Stimulated activated naive CD4-positive, alpha-beta T cell treated with Interleukin-2 at 50 U/mL for 16 hours (primary cell): Measurements from ENCODE around the gene PASD1.
"Not testable (repeated sequence)": the region's sequence is repeated elsewhere in the genome, so short reads cannot be mapped to it uniquely, and the experiment has no call there.

ENCODE experiments used
- DNase-seq: peaks from one replicate; lab custom pipeline; 2025; lab: John Stamatoyannopoulos, UW

PASD1 gene, protein sequence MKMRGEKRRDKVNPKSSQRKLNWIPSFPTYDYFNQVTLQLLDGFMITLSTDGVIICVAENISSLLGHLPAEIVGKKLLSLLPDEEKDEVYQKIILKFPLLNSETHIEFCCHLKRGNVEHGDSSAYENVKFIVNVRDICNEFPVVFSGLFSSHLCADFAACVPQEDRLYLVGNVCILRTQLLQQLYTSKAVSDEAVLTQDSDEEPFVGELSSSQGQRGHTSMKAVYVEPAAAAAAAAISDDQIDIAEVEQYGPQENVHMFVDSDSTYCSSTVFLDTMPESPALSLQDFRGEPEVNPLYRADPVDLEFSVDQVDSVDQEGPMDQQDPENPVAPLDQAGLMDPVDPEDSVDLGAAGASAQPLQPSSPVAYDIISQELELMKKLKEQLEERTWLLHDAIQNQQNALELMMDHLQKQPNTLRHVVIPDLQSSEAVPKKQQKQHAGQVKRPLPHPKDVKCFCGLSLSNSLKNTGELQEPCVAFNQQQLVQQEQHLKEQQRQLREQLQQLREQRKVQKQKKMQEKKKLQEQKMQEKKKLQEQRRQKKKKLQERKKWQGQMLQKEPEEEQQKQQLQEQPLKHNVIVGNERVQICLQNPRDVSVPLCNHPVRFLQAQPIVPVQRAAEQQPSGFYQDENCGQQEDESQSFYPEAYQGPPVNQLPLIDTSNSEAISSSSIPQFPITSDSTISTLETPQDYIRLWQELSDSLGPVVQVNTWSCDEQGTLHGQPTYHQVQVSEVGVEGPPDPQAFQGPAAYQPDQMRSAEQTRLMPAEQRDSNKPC

DNA sequence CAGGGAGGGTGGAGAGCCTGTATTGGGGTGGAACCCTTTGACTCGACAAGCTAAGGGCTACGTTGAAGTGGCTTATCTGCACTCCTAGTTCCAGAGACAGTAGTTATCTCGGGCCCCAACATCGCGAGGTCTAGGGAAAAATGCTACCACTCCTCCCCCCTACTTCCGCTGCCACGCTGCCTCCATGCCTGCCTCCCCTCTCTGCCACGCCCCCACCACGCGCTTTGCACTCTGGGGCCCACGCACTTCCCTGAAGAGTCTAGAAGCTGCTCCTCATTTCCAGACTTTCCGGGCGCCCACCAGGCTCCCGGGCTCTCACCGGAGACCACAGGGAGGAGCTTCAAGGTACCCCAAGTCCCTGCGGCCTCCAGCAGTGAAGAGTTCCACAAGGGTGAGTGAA, at the start of gene PASD1:
Gene PASD1 (plus strand): TSS at position 227 of the 400 bp plus-strand sequence. CDS start 37,879 bp downstream, outside the sequence.
- DNase-seq, result no peak

DNA sequence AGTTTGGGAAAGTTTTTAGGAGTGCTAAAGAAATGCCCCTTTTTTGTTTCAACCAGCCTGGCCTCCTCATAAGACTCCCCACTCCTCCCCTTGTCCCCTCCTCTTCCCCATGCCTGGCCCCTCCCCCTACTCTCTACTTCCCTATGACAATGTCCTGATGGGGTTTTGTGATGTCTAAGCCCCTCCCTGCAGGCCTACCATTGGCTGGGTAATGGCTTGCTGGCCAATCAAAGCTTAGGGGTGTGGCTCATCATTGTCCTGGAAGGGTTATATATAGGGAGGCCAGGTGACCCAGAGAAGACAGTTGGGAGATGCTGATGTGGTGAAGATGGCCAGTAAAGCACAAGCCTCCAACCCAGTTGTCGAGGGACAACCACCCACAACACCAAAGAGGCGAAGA, 48.2 kb upstream of the PASD1 start:
- DNase-seq, result no peak

DNA sequence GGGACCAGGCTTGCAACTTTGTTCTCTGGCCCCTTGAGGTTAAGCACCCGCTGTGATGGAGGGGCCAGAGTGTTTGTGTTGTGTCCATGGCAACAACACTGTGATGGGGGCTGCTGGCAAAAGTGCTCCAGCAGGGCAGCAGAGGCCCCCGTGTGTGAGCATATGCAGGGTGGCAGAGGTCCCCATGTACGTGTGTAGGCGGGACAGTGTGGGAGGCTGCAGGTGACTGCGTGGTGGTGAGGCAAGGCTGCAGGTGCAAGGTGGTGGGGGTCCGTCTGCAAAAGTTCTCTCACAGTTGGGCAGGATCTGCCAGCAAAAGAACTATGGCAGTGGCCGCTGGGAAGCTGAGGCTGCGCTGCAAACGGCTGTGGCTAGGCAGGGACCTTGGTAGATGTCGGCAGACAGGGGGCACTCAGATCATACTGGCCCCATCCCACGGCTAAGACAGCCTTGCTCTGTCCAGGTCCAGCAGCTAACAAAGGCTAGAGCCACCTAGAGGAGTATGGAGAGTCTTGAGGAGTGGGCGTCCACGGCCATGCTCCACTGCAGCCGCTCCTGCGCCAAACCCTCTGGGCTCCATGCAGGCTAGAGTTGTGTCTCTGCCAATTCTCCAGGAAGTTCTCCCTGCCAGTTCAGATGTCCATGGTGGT, 46.8 kb upstream of the PASD1 start:
- no peak for DNase-seq

DNA sequence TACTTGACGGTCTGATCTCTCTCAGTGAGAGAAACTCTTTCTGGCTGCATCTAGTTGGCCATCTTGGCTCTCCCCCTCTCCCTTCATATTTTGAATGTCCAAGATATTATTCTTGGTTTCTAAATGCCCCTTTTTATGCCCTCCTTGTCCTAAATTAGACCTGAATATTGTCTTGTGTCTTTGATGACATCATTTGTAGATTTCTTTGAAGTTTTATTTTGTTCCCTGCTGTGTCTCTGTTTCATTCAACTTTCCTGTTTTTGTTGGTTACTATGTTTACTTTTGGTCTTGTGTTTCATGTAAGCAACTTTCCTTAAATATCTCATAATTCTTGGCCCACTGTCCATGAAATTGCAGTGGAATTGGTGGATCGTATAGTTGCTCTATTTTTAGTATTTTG, 46.1 kb upstream of the PASD1 start:
- no peak for DNase-seq

DNA sequence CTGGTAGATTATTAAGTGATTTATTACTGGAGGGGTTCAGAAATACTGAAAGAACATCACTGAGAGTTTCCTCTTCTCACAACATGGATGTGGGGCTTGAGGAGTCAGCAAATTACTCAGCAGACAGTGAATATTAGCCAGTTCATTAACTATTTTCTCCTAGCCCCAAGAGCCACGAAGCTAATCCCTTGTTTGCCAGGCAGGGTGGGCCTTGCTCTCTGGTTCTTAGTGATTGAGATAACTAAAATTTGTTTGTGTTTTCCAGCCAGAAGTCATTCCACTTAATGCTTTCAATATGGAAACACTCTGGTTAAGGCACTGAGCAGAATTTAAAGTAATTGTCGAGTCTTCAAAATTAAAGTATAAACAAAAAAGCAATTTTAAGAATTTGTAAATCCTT, 40.1 kb upstream of the PASD1 start:
- DNase-seq, result no peak

DNA sequence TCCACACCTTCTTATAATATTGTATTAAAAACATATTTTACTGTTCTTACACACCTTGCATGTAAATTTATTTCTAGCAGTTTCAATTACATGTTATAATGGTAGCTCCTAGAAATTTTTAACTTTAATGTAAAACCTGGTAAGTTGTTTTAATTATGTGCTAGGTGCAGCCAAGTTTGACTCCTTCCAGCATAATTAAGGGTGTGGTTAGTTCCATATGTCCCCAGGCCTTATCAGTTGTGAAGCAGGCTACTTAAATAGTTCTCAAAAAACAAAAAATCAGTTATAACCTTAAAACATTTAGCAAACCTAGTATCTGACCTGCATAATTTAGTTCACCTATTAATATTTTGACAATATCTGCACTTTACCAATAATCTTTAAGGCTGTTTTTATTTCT, 26.9 kb upstream of the PASD1 start:
- no peak for DNase-seq

DNA sequence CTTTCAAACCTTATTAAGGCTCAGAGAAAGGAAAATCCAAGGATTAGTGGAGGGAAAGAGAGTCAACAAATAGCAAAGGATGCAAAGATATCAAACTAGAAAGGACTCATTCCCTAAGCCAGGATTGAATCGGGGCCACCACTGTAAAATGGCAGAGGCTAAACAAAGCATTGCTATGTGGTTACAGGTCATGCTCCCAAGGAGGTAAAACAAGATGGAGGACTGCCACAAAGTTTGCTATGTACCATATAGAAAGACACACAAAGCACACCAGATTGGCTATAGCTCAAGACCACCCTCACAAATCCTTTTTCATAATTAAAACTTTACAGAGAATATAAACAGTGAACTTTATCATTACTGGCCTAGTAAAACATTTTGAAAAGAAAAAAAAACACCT, 25.9 kb upstream of the PASD1 start:
- DNase-seq, result no peak

DNA sequence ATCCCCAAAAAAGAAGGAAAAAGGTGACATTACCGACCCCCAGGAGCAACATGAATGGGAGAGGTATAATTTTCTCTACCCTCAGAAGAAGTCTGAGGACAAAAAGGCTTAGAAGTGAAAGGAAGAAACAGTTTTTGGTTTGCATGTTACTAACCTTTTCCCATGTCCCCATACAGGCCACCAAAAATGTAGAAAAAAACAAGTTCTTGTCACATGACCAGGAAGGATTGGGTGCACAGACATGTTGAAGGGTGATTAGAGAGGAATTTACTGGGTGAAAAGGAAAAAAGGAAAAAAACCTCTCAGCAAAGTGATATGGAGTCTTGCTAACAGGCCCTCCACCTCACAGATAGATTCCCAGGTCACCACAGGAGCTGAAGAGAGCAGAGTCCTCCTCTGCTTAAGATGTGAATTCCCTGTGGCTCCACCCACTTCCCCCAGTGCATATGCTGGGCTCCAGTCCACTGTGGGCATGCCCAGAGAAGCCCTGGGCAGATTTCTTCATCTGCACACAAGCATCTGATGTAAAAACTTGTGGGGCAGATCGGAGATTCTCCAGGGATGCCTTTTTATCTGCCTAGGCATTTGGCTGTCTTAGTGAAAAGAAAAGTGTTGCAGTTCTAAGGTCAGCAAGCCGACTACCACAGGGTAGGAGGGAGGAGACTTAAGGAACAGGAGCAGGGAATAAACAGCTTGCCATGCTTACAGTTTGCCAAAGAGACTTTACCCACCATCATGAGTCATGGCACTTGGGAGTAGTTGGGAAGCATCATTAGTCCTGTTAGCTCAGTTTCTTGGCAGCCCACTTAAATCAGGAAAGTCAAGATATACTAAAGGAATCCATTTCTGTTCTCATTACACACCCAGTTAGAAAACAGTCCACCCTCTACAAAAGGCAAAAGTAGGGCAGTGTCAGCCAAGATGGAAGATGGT, 25.0 kb upstream of the PASD1 start:
- DNase-seq, result no peak

DNA sequence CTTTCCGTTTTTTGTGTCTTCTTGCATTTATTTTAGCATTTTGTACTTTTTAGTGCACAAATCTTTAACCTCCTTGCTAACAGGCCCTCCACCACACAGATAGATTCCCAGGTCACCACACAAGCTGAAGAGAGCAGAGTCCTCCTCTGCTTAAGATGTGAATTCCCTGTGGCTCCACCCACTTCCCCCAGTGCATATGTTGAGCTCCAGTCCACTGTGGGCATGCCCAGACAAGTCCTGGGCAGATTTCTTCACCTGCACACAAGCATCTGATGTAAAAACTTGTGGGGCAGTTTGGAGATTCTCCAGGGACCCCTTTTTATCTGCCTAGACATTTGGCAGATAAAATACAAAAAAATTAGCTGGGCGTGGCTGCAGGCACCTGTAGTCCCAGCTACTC, 19.8 kb upstream of the PASD1 start:
- DNase-seq, result no peak

DNA sequence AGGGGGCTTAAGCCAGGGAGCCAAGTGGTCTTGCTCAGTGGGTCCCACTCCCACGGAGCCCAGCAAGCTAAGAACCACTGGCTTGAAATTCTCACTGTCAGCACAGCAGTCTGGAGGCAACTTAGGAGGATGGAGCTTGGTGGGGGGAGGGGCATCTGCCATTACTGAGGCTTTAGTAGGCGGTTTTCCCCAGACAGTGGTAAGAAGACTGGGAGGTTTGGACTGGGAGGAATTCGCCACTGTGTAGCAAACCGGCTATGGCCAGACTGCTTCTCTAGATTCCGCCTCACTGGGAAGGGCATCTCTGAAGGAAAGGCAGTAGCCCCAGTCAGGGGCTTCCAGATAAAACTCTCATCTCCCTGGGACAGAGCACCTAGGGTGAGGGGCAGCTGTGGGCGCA, 17.2 kb upstream of the PASD1 start:
- not testable (repeated sequence) for DNase-seq

DNA sequence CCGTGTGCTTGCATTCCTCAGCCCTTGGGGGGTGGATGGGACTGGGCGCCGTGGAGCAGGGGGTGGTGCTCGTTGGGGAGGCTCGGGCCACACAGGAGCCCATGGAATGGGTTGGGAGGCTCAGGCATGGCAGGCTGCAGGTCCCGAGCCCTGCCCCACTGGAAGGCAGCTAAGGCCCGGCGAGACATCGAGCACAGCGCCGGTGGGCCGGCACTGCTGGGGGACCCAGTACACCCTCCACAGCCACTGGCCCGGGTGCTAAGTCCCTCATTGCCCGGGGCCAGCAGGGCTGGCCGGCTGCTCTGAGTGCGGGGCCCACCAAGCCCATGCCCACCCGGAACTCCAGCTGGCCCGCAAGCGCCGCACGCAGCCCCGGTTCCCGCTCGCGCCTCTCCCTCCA, 12.3 kb upstream of the PASD1 start:
- DNase-seq, result not testable (repeated sequence)

DNA sequence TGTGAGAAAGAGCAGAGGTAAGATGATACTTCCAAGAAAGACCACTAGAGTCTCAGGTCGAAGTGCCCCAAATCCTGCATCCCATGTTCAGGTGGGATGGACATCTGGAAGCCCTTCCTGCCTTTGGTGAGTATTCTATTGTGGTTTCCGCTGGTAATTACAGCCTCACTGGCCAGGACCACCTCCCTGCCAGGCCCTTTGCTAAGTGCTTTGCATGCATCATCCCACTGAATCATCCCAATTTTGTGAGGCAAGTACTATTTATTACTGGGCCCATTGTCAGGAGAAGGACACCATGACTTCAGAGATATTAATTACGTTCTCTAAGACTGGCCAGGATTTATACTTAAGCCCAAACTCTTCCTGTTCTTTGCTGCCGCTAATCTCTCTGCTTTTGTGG, 10.7 kb upstream of the PASD1 start:
- DNase-seq, result no peak

DNA sequence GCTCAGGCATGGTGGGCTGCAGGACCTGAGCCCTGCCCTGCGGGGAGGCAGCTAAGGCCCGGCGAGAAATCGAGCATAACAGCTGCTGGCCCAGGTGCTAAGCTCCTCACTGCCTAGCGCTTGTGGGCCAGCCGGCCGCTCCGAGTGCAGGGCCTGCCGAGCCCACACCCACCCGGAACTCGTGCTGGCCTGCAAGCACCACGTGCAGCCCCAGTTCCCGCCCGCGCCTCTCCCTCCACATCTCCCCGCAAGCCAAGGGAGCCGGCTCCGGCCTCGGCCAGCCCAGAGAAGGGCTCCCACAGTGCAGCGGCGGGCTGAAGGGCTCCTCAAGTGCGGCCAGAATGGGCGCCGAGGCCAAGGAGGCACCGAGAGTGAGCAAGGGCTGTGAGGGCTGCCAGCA, 8.2 kb upstream of the PASD1 start:
- DNase-seq, result not testable (repeated sequence)

DNA sequence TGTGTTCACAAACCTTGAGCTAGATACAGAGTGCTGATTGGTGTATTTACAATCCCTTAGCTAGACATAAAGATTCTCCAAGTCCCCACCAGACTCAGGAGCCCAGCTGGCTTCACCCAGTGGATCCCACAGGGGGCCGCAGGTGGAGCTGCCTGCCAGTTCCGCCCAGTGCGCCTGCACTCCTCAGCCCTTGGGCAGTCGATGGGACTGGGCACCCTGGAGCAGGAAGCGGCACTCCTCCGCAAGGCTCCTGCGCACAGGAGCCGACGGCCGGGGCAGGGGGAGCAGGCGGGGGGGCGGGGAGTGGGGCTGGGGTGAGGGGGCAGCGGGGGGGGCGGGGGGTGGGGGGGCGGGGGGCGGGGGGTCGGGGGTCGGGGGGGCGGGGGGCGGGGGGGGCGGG, 990 bp upstream of the PASD1 start:
- DNase-seq, result not testable (repeated sequence)

DNA sequence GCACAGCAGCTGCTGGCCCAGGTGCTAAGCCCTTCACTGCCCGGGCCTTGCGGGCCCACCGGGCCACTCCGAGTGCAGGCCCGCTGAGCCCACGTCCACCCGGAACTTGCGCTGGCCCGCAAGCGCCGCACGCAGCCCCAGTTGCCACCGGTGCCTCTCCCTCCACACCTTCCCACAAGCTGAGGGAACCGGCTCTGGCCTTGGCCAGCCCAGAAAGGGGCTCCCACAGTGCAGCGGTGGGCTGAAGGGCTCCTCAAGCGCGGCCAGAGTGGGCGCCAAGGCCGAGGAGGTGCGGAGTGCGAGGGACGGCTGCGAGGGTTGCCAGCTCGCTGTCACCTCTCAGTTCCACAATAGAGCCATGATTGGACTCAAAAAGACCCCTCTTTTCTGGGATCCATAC, 472 bp upstream of the PASD1 start:
- DNase-seq, result not testable (repeated sequence)

DNA sequence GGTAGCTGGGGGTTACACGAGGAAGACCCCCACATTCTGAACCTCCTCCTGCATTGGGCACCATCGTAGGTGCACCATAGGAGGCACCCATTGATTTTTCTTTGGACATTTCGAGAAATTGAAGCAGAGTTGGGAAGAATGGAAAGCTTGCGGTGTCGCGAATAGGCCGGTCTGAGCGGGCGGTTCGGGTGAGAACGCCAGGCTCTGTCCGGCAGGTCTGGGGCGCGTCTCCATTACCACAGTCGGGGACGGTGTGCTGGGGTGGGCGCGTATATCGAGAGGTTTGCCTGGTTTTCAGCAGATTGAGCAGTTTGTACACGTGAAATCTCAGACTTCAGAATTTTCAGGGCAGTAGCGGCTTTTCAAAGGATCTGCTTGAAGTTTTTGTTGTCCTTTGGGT, 560 bp downstream of the PASD1 start:
- DNase-seq, result no peak

DNA sequence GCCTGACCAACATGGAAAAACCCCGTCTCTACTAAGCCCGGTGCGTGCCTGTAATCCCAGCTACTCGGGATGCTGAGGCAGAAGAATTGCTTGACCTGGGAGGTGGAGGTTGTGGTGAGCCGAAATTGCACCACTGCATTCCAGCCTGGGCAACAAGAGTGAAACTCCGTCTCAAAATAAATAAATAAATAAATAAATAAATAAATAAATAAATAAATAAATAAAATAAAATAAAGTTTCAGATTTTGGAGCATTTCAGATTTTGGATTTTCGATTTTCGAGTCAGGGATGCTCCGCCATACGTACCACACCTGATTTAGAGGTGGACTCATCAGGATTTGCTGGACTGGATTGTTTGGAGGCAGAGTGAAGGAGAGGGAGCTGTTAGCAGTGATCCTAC, 3.4 kb downstream of the PASD1 start:
- not testable (repeated sequence) for DNase-seq

DNA sequence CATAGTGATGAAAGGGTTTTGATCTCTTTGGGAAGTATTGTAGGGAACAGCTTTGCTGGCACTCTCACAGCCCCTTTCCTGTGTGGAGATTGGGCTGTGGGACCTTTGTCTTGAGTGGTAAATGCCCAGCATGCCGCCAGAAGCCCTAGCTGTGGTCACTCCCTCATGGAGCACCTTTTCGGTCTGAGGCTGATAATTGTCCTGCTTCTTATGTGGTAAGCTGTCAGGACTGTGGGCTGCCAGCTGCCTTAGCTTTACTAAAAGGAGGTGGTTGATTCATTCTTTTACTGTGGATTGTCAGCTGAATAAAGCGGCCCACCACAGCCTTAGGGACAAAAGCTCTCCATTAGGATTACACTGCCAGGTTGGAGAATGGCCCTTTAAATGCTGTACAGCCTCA, 7.1 kb downstream of the PASD1 start:
- no peak for DNase-seq

DNA sequence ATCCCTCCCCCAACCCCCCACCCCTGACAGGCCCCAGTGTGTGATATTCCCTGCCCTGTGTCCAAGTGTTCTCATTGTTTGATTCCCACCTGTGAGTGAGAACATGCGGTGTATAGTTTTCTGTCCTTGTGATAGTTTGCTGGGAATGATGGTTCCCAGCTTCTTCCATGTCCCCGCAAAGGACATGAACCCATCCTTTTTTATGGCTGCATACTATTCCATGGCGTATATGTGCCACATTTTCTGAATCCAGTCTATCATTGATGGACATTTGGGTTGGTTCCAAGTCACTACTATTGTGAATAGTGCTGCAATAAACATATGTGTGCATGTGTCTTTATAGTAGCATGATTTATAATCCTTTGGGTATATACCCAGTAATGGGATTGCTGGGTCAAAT, 29.9 kb downstream of the PASD1 start:
- not testable (repeated sequence) for DNase-seq

DNA sequence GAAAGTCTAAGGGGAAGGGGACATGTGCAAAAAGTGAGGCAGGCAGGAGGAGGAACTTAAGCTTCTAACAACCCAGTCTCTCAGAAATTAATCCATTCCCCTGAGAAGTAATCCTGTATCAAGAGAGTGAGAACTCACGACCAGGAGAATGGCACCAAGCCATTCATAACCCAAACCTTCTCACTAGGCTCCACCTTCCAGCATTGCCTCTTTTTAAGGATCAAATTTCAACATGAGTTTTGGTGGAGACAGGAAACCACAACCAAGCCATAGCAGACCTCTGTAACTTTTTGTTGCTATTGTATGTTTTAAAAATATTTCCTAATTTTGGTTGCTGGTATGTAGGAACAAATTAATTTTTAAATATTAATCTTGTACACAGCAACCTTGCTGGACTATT, 32.8 kb downstream of the PASD1 start:
- DNase-seq, result no peak

DNA sequence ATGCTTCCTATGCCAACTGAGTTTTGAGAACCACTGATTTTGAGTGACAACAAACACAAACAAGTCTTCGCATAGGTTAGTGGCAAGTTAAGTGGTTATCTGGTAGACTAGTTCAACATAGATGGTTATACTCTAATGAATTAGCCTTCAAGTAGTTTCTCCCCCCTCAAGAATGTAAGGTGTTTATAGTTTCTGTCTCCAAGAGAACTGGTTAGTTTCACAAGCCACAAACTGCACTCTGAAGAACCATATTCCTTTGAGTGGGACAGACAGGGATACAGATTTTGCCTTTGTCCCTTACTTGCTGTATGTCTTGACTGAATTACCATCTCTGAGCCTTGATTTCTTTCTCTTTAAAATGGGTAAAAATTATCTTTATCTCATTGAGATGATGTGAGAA, 41.5 kb downstream of the PASD1 start:
- no peak for DNase-seq

DNA sequence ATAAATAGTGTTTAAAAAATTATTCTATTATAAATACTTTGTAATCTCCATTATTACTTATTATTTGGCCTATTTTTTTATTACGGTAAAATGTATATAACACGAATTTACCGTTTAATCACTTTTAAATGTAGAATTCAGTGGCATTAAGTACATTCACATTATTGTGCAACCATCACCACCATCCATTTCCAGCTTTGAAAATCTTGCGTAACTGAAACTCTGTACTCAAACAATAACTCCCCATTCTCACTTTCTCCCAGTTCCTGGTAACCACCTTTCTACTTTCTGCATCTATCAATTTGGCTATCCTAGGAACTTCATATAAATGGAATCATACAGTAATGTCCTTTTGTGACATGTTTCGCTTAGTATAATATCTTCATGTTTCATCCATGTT, 45.7 kb downstream of the PASD1 start:
- no peak for DNase-seq
